Measurements from ENCODE around the gene HMX1. TPM values are rescaled to one million over a fixed set of nuclear protein-coding genes. Genes with fewer than 3 reads are reported as not detected.

HMX1 gene
- total and polyA plus RNA-seq, 2 experiments from 2014 or later: not detected

- in situ Hi-C loops (cut with MboI): no loop called here
Measured at GRCh38 chr4:8867624-8868320, 3.9 kb downstream of the HMX1 start.

DNA sequence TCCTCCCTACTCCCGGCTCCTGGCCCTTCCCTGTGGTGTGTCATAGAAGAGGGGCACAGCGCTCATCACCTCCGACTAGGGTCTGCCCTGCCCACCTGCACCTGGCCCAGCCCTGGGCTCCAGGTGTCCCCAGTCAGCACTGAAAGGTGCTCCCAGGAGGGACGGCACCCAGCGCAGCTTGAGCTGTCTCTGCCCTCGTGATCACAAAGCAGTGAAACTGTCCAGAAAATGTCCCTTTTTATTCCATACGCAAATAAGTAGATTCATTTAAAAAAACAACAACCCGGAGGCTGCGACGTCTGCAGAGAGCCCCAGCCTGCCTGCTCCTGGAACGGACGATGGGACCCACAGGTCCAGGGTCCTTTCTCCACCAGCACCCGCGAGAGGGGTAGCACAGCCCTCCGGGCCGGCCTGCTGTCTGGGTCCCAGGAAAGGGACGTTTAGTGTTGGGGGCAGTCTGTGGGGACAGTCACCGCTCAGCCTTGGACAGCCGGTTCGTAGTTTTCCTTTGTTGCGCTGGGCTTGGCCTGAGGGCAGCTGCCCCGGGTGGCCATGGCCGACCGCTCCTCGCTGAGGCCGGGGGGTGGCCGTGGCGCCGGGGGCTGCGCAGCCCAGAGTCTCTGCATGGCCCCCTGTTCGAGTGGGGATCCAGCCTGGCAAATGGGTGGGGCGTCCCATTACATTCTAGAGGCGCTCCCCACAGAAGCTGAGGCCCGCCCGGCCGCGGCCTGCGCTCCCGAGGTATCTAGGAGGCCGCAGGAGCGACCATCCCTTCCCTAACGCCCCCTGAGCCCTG, 4.6 kb downstream of the HMX1 start:
- H3K27me3 ChIP-seq (replicated peaks; ENCODE audit: insufficient read depth): peaks cover 29% of the 10 kb centered on the region
- no peaks in the 10 kb centered on the region for H3K9me2 ChIP-seq (ENCODE audit: insufficient read depth)
- H3K9ac ChIP-seq: no peak overlapping the region
- DNase-seq: no peak
- TF ChIP-seq EZH2phosphoT487 (IDR thresholded peaks at IDR 0.05; ENCODE audit: insufficient read depth, low read depth) (no peak), EZH2 (IDR thresholded peaks at IDR 0.05; ENCODE audit: insufficient read depth, poor library complexity, severe bottlenecking) (no peak)
- in situ Hi-C loops (cut with MboI): no loop called here
- H3K9me3 ChIP-seq (ENCODE audit: low read depth): no peaks in the 10 kb centered on the region
- no peaks in the 10 kb centered on the region for H3K36me3 ChIP-seq (ENCODE audit: low read depth)
- no peak overlapping the region for H3K27ac ChIP-seq
- 84 to 91% methylated on average over 39 to 42 of the region's 42 CpGs for WGBS, 2 experiments (ENCODE audit: low coverage in 1 of 2, low lambda C conversion rate in 2 of 2, missing lambda C conversion rate in 2 of 2)
- H2AFZ ChIP-seq: no peak overlapping the region
- H3K4me2 ChIP-seq (ENCODE audit: unreplicated experiment): no peak overlapping the region
- no peak overlapping the region for H3K4me3 ChIP-seq
- H3F3A ChIP-seq (ENCODE audit: insufficient read depth): no peaks in the 10 kb centered on the region
- H3K79me2 ChIP-seq (ENCODE audit: insufficient read depth): no peaks in the 10 kb centered on the region
- H4K20me1 ChIP-seq (ENCODE audit: insufficient read depth): no peaks in the 10 kb centered on the region
- no peaks in the 10 kb centered on the region for H3K4me1 ChIP-seq (ENCODE audit: insufficient read depth)

More at GRCh38 chr4:8867624-8868320, 3.9 kb downstream of the HMX1 start:
- H3K79me2 ChIP-seq (ENCODE audit: insufficient read depth): no peaks in the 10 kb centered on the region
- no peaks in the 10 kb centered on the region for H3K36me3 ChIP-seq (ENCODE audit: low read depth)
- WGBS, 2 experiments (ENCODE audit: low coverage in 1 of 2, low lambda C conversion rate in 2 of 2, missing lambda C conversion rate in 2 of 2): 66 to 79% methylated on average over 32 to 87 of the region's 90 CpGs
- no peaks in the 10 kb centered on the region for H3K4me1 ChIP-seq (ENCODE audit: insufficient read depth)
- H4K20me1 ChIP-seq (ENCODE audit: insufficient read depth): no peaks in the 10 kb centered on the region
- no peaks in the 10 kb centered on the region for H3K9me2 ChIP-seq (ENCODE audit: insufficient read depth)
- DNase-seq: no peak
- H3K4me2 ChIP-seq (ENCODE audit: unreplicated experiment): no peak overlapping the region
- H3K9me3 ChIP-seq (ENCODE audit: low read depth): no peaks in the 10 kb centered on the region
- no peak overlapping the region for H3K27ac ChIP-seq
- no peak overlapping the region for H3K4me3 ChIP-seq
- H3K9ac ChIP-seq: no peak overlapping the region
- H2AFZ ChIP-seq: no peak overlapping the region
- H3F3A ChIP-seq (ENCODE audit: insufficient read depth): no peaks in the 10 kb centered on the region
- TF ChIP-seq EZH2phosphoT487 (IDR thresholded peaks at IDR 0.05; ENCODE audit: insufficient read depth, low read depth) (no peak), EZH2 (IDR thresholded peaks at IDR 0.05; ENCODE audit: insufficient read depth, poor library complexity, severe bottlenecking) (no peak)
- H3K27me3 ChIP-seq (replicated peaks; ENCODE audit: insufficient read depth): peaks cover 29% of the 10 kb centered on the region

GRCh38 chr4:8866421-8866820, 5.2 kb downstream of the HMX1 start:
- no peak overlapping the region for H3K9ac ChIP-seq
- H3K9me2 ChIP-seq (ENCODE audit: insufficient read depth): no peaks in the 10 kb centered on the region
- in situ Hi-C loops (cut with MboI): no loop called here
- no peaks in the 10 kb centered on the region for H3K9me3 ChIP-seq (ENCODE audit: low read depth)
- 69 to 73% methylated on average over 12 of the region's 12 CpGs for WGBS, 2 experiments (ENCODE audit: low coverage in 1 of 2, low lambda C conversion rate in 2 of 2, missing lambda C conversion rate in 2 of 2)
- H2AFZ ChIP-seq: no peak overlapping the region
- no peak for DNase-seq
- no peak overlapping the region for H3K27ac ChIP-seq
- no peak for TF ChIP-seq EZH2phosphoT487 (IDR thresholded peaks at IDR 0.05; ENCODE audit: insufficient read depth, low read depth)
- no peak for TF ChIP-seq EZH2 (IDR thresholded peaks at IDR 0.05; ENCODE audit: insufficient read depth, poor library complexity, severe bottlenecking)
- no peak overlapping the region for H3K4me2 ChIP-seq (ENCODE audit: unreplicated experiment)
- H3K27me3 ChIP-seq (replicated peaks; ENCODE audit: insufficient read depth): peaks cover 32% of the 10 kb centered on the region
- H3K4me1 ChIP-seq (ENCODE audit: insufficient read depth): no peaks in the 10 kb centered on the region
- no peaks in the 10 kb centered on the region for H4K20me1 ChIP-seq (ENCODE audit: insufficient read depth)
- H3F3A ChIP-seq (ENCODE audit: insufficient read depth): no peaks in the 10 kb centered on the region
- H3K79me2 ChIP-seq (ENCODE audit: insufficient read depth): no peaks in the 10 kb centered on the region
- H3K36me3 ChIP-seq (ENCODE audit: low read depth): no peaks in the 10 kb centered on the region
- H3K4me3 ChIP-seq: no peak overlapping the region

- WGBS, 2 experiments (ENCODE audit: low coverage in 1 of 2, low lambda C conversion rate in 2 of 2, missing lambda C conversion rate in 2 of 2): 65 to 83% methylated on average over 13 to 18 of the region's 18 CpGs
- peaks cover 32% of the 10 kb centered on the region for H3K27me3 ChIP-seq (replicated peaks; ENCODE audit: insufficient read depth)
Measured at GRCh38 chr4:8865681-8866310, 5.8 kb downstream of the HMX1 start.

More at GRCh38 chr4:8865681-8866310, 5.8 kb downstream of the HMX1 start:
- no peak for DNase-seq
- H3K9ac ChIP-seq: no peak overlapping the region
- no peaks in the 10 kb centered on the region for H3K9me3 ChIP-seq (ENCODE audit: low read depth)
- TF ChIP-seq EZH2phosphoT487 (IDR thresholded peaks at IDR 0.05; ENCODE audit: insufficient read depth, low read depth): no peak
- TF ChIP-seq EZH2 (IDR thresholded peaks at IDR 0.05; ENCODE audit: insufficient read depth, poor library complexity, severe bottlenecking): no peak
- no peaks in the 10 kb centered on the region for H4K20me1 ChIP-seq (ENCODE audit: insufficient read depth)
- in situ Hi-C loops (cut with MboI): no loop called here
- no peaks in the 10 kb centered on the region for H3K9me2 ChIP-seq (ENCODE audit: insufficient read depth)
- no peaks in the 10 kb centered on the region for H3K4me1 ChIP-seq (ENCODE audit: insufficient read depth)
- H3K36me3 ChIP-seq (ENCODE audit: low read depth): no peaks in the 10 kb centered on the region
- no peak overlapping the region for H3K27ac ChIP-seq
- H3K79me2 ChIP-seq (ENCODE audit: insufficient read depth): no peaks in the 10 kb centered on the region
- no peaks in the 10 kb centered on the region for H3F3A ChIP-seq (ENCODE audit: insufficient read depth)
- no peak overlapping the region for H3K4me3 ChIP-seq
- no peak overlapping the region for H2AFZ ChIP-seq
- H3K4me2 ChIP-seq (ENCODE audit: unreplicated experiment): no peak overlapping the region
